ENCODE data around the gene GALNT18.

The GALNT18 gene

GRCh38 chr11:11461473-11461872 lies 160.3 kb downstream of the GALNT18 start:
- peaks cover 3% of the 10 kb centered on the region; the same call in 1 of the 2 replicates for H3K4me1 ChIP-seq
- no peaks in the 10 kb centered on the region for H3K9me3 ChIP-seq
- H3K27me3 ChIP-seq: peaks cover 63% of the 10 kb centered on the region
- DNase-seq: no peak
- H3K36me3 ChIP-seq: no peaks in the 10 kb centered on the region
- no peak for TF ChIP-seq CTCF (IDR thresholded peaks at IDR 0.05; ENCODE audit: low read depth, low read length)
- H3K4me3 ChIP-seq (ENCODE audit: low read depth, low read length): no peak overlapping the region

- TF ChIP-seq CTCF (IDR thresholded peaks at IDR 0.05; ENCODE audit: low read depth, low read length): no peak
- peaks cover 53% of the 10 kb centered on the region for H3K27me3 ChIP-seq
- no peak overlapping the region for H3K4me3 ChIP-seq (ENCODE audit: low read depth, low read length)
- no peaks in the 10 kb centered on the region for H3K36me3 ChIP-seq
- no peaks in the 10 kb centered on the region for H3K9me3 ChIP-seq
- H3K4me1 ChIP-seq: peaks cover 3% of the 10 kb centered on the region; the same call in 1 of the 2 replicates
- DNase-seq: no peak
Observed at GRCh38 chr11:11459578-11459977, 162.2 kb downstream of the GALNT18 start.

GRCh38 chr11:11458485-11458884 lies 163.3 kb downstream of the GALNT18 start:
- no peaks in the 10 kb centered on the region for H3K36me3 ChIP-seq
- H3K4me1 ChIP-seq: peaks cover under 1% of the 10 kb centered on the region; the same call in 1 of the 2 replicates
- no peak for TF ChIP-seq CTCF (IDR thresholded peaks at IDR 0.05; ENCODE audit: low read depth, low read length)
- no peak overlapping the region for H3K4me3 ChIP-seq (ENCODE audit: low read depth, low read length)
- H3K9me3 ChIP-seq: no peaks in the 10 kb centered on the region
- no peak for DNase-seq
- peaks cover 44% of the 10 kb centered on the region for H3K27me3 ChIP-seq

- Histone ChIP-seq H3K4me3 (ENCODE audit: low read depth, low read length) (no peak overlapping the region), H3K27me3 (peaks cover 44% of the 10 kb centered on the region), H3K9me3 (no peaks in the 10 kb centered on the region), H3K4me1 (no peaks in the 10 kb centered on the region), H3K36me3 (no peaks in the 10 kb centered on the region)
- no peak for DNase-seq
- TF ChIP-seq CTCF (IDR thresholded peaks at IDR 0.05; ENCODE audit: low read depth, low read length): no peak
Observed at GRCh38 chr11:11458001-11458400, 163.8 kb downstream of the GALNT18 start.

GRCh38 chr11:11456866-11457265 lies 164.9 kb downstream of the GALNT18 start:
- no peak for TF ChIP-seq CTCF (IDR thresholded peaks at IDR 0.05; ENCODE audit: low read depth, low read length)
- Histone ChIP-seq H3K4me1 (no peaks in the 10 kb centered on the region), H3K27me3 (peaks cover 36% of the 10 kb centered on the region), H3K4me3 (ENCODE audit: low read depth, low read length) (no peak overlapping the region), H3K9me3 (no peaks in the 10 kb centered on the region), H3K36me3 (no peaks in the 10 kb centered on the region)
- no peak for DNase-seq

GRCh38 chr11:11454671-11455223 lies 167.1 kb downstream of the GALNT18 start:
- no peaks in the 10 kb centered on the region for H3K9me3 ChIP-seq
- no peak for DNase-seq
- no peaks in the 10 kb centered on the region for H3K4me1 ChIP-seq

More at GRCh38 chr11:11454671-11455223, 167.1 kb downstream of the GALNT18 start:
- peaks cover 17% of the 10 kb centered on the region for H3K27me3 ChIP-seq
- TF ChIP-seq CTCF (IDR thresholded peaks at IDR 0.05; ENCODE audit: low read depth, low read length): no peak
- no peak overlapping the region for H3K4me3 ChIP-seq (ENCODE audit: low read depth, low read length)
- no peaks in the 10 kb centered on the region for H3K36me3 ChIP-seq
